Ascending aorta (tissue), 2 donors: Measurements from ENCODE around the gene NKAIN2. TPM values are rescaled to one million over a fixed set of nuclear protein-coding genes. Genes with fewer than 3 reads are reported as not detected.

ENCODE experiments used
- DNase-seq, 2 donors: peaks; one replicate each; pipeline ENCODE4 v3.0.0-alpha.2; 2019; ENCODE audit warnings: low spot score in 2 of 2
- H3K27ac ChIP-seq, 2 donors: fragments of 200-600 bp; sonication (generic); one replicate each; pipeline ENCODE4 v1.5.1; 2016 to 2017; ENCODE audit warnings: mild to moderate bottlenecking in 1 of 2
- H3K27me3 ChIP-seq: fragments of 200-600 bp; sonication (generic); one replicate; pipeline ENCODE4 v1.5.1; 2017
- H3K36me3 ChIP-seq, 2 donors: fragments of 200-600 bp; sonication (generic); one replicate each; pipeline ENCODE4 v1.5.1; 2016
- H3K4me1 ChIP-seq, 2 donors: fragments of 200-600 bp; sonication (generic); one replicate each; pipeline ENCODE4 v1.5.1; 2016 to 2017; ENCODE audit warnings: mild to moderate bottlenecking in 1 of 2
- H3K4me3 ChIP-seq, 2 donors: fragments of 200-600 bp; sonication (generic); one replicate each; pipeline ENCODE4 v1.5.1; 2016 to 2017; ENCODE audit warnings: mild to moderate bottlenecking in 1 of 2
- H3K9me3 ChIP-seq, 2 donors: fragments of 200-600 bp; sonication (generic); one replicate each; pipeline ENCODE4 v1.5.1; 2016
- CTCF ChIP-seq, 3 experiments: fragments of 200-600 bp in 2 of 3; fragments of 450-650 bp in 1 of 3; sonication (generic) in 2 of 3; IDR thresholded peaks; one replicate each; pipeline ENCODE4 v1.5.1; 2016 to 2019; ENCODE audit warnings: antibody characterized with exemption in 3 of 3, mild to moderate bottlenecking in 1 of 3, moderate library complexity in 1 of 3
- intact Hi-C: fragments of 100-400 bp; cut with DNase I; formaldehyde crosslinking; loops from one replicate; pipeline ENCODE4 v1.15.1; 2023
- total RNA-seq: library from RNA; depleted of rRNA; stranded (reverse); fragments of >200 nt; gene quantifications from one replicate; pipeline ENCODE4 v1.1.0, GENCODE V29; 2016

The NKAIN2 gene
- total RNA-seq, 1 donor from 2014 or later: 0.11 TPM

DNA sequence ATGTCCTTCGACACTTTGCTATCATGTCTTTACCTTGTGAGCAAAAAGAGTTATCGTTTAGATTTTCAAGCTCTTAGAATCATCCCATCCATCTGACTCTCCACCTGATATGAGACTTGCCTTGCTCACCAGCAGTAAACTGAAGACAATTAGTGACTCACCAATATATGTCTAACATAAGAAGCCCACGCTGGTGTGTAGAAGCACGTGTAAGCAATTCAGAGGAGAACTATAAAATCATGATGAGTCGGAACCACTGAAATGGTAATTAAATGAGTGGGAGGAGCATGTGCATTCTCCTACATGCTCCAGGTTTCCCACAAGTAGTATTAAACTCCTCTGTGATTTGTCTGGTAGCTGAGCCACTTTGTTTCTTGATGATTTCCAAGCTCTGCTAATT is 977.0 kb downstream of the NKAIN2 start:
- no peak overlapping the region for H3K27ac ChIP-seq
- no peak overlapping the region for H3K4me3 ChIP-seq
- no peak for TF ChIP-seq CTCF (IDR thresholded peaks at IDR 0.05)
- intact Hi-C loops: no loop called here
- H3K4me1 ChIP-seq: no peaks in the 10 kb centered on the region
- DNase-seq: no peak
- no peaks in the 10 kb centered on the region for H3K9me3 ChIP-seq
- no peaks in the 10 kb centered on the region for H3K36me3 ChIP-seq
- H3K27me3 ChIP-seq: no peaks in the 10 kb centered on the region

- no peak overlapping the region for H3K4me3 ChIP-seq
- TF ChIP-seq CTCF (IDR thresholded peaks at IDR 0.05): no peak
- no peaks in the 10 kb centered on the region for H3K27me3 ChIP-seq
- DNase-seq: no peak
- H3K36me3 ChIP-seq: no peaks in the 10 kb centered on the region
- no peaks in the 10 kb centered on the region for H3K9me3 ChIP-seq
- H3K27ac ChIP-seq: no peak overlapping the region
- intact Hi-C loops: no loop called here
- no peaks in the 10 kb centered on the region for H3K4me1 ChIP-seq
Measured at GRCh38 chr6:124783344-124783743, 979.7 kb downstream of the NKAIN2 start.

DNA sequence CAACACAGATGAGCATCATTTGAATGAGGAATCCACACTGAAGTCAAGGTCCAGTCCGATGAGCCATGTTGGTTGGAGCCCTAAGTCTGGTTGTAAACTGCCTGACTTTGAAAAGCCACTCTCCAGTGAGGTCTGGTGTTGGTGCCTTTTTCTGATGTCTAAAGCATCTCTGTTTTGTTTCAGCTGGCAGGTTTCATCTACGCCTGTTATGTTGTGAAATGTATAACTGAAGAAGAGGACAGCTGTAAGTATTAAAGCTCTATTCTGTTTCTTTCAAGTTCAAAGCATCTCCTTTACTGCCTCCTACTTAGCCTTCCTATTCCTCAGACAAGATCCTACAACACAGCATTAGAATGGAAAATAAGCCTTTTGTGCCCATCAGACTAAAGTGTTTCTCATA is 987.5 kb downstream of the NKAIN2 start:
- intact Hi-C loops: no loop called here
- DNase-seq: no peak

GRCh38 chr6:124792386-124792785 is 988.7 kb downstream of the NKAIN2 start:
- Histone ChIP-seq H3K4me3 (no peak overlapping the region), H3K36me3 (no peaks in the 10 kb centered on the region), H3K9me3 (no peaks in the 10 kb centered on the region), H3K27ac (no peak overlapping the region), H3K4me1 (no peaks in the 10 kb centered on the region), H3K27me3 (no peaks in the 10 kb centered on the region)
- TF ChIP-seq CTCF (IDR thresholded peaks at IDR 0.05): no peak
- no peak for DNase-seq
- intact Hi-C loops: no loop called here

More for the DNA sequence above, 987.5 kb downstream of the NKAIN2 start:
- no peak for TF ChIP-seq CTCF (IDR thresholded peaks at IDR 0.05)
- no peaks in the 10 kb centered on the region for H3K9me3 ChIP-seq
- H3K4me3 ChIP-seq: no peak overlapping the region
- H3K36me3 ChIP-seq: no peaks in the 10 kb centered on the region
- H3K4me1 ChIP-seq: no peaks in the 10 kb centered on the region
- H3K27me3 ChIP-seq: no peaks in the 10 kb centered on the region
- no peak overlapping the region for H3K27ac ChIP-seq

GRCh38 chr6:124793398-124793797 is 989.7 kb downstream of the NKAIN2 start:
- TF ChIP-seq CTCF (IDR thresholded peaks at IDR 0.05): no peak
- intact Hi-C loops: no loop called here

More at GRCh38 chr6:124793398-124793797, 989.7 kb downstream of the NKAIN2 start:
- H3K9me3 ChIP-seq: no peaks in the 10 kb centered on the region
- no peaks in the 10 kb centered on the region for H3K4me1 ChIP-seq
- no peak overlapping the region for H3K27ac ChIP-seq
- H3K36me3 ChIP-seq: no peaks in the 10 kb centered on the region
- no peaks in the 10 kb centered on the region for H3K27me3 ChIP-seq
- H3K4me3 ChIP-seq: no peak overlapping the region
- DNase-seq: no peak
